NOMO-1 (cell line): ENCODE results near the gene IFNA14.
"Not testable (repeated sequence)": the region's sequence is repeated elsewhere in the genome, so short reads cannot be mapped to it uniquely, and the experiment has no call there.

Experiments used
- DNase-seq, 2 experiments: peaks; one replicate each; lab custom pipeline; 2025; ENCODE audit not compliant: unreplicated experiment in 2 of 2; lab: John Stamatoyannopoulos, UW

Gene IFNA14

DNA sequence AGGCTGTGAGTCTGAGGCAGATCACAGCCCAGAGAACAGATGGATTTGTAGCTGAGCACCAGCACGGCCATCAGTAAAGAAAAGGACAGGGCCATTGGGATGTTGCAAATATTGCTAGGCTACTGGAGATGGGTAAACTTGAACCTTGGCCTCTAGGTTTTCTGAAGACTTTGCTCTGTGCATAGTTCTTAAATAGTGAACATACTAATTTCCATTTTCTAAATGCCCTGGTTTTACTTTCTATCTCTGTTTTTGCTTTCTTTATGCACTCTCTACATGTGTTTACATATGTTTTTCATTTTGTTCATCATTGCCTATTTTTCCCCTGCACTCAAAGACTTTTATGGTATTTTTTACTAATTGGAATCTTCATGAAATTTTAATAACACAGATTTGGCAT lies 22.6 kb downstream of the IFNA14 start, which contains the start of gene IFNA16:
Gene IFNA16, minus strand, starts transcription at position 101 of the 400 bp plus-strand sequence. Its CDS starts 6 bp downstream, at position 95.
- DNase-seq: not testable (repeated sequence)

DNA sequence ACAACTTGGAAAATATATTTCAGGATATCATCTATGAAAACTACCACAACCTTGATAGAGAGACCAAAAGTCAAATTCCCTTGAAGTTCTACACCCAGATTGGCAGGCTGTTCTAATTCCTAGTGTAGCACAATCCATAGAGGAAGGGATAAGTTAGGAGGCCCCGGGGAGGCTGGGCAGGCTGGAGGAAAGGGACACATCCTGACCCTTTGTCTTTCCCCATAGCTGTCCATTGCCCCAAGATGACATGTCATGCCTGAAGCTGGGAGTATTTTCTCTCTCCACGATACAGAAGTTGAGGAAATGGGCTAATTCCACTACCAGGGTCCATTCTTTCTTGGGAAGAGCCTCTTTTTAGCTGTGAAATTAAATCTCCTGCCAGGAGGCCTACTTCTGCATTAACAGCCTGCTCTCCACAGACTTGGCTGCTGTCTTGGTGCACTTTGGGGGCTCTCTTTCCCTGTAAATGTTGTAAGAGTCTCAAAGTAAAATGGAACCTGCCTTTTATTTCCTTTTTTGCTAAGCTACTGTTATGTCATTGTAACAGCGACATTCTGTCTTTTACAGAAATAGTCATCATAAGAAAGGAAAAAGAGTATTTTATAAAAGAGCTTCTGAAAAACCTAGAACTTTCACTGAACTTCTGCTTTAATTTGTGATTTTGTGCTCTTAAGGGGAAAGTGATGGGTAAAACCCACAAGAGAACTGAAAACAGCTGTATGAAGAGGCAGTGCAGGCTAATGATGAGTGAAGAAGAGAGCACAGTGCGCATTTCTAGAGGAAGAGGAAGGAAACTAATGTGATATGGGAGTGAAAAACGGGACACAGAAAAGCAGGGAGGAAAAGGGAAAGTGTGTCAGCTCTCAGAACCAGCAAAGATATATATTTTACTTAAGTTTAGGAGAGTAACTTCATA lies 26.1 kb downstream of the IFNA14 start:
- DNase-seq: not testable (repeated sequence)

DNA sequence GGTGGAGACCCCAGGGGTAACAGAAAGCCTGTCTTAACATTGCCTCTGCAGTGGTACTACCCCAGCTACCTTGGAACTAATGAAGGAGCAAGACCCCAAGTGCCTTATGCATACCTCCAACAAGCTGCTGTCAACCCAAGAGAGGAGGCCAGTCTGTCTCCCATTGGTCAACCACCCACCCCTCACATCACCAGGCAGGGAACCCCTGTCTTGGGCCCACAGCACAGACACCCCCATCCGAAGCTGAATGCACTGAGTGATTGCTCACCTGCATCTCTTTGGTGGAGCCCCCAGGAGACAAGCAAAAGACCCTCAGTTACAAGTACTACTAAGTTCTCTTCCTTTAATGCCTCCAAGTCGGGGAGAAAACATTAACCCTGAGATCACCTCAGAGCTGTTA lies 27.6 kb downstream of the IFNA14 start:
- DNase-seq: not testable (repeated sequence)

DNA sequence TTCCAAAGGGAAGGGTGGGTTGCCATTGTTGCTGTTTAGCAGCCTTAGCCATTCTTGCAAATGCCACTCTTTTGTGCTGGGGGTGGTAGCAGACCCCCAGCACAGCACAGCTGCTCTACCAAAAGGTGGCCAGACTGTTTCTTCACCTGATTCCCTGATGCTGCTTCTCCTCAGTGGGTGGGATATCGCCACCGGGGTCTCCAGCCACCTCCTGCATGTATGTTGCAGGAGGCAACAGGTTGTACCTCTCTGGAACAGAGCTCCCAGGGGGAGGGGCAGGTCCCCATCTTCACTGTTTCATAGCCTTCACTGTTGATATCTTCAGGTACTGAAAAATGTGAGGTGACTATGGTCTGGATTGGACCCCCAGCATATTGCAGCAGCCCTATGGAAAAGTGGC lies 29.0 kb downstream of the IFNA14 start:
- DNase-seq: not testable (repeated sequence)

DNA sequence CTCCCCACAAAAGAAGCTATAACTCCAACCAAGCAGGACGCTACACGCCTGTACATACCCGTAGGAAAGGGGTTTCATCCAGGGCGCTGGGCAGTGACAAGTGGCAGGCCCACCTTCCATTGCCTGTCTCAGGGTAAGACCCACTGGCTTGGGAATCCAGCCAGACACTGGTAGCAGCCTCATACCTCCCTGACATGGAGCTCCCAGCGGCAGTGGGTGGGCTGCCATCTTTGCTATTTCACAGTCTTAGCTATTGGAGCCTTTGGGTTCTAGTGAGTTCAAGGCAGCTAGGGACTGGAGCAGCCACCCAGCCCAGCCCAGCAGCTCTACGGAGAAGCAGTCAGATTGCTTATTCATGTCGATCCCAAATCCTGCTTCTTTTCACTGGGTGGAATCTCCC lies 29.5 kb downstream of the IFNA14 start:
- no peak for DNase-seq

DNA sequence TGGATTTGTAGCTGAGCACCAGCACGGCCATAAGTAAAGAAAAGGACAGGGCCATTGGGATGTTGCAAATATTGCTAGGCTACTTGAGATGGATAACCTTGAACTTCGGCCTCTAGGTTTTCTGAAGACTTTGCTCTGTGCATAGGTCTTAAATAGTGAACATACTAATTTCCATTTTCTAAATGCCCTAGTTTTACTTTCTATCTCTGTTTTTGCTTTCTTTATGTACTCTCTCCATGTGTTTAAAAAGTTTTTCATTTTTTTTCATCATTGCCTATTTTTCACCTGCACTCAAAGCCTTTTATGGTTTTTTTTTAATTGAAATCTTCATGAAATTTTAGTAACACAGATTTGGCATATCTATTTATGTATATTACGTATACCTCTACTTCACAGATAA lies 32.8 kb downstream of the IFNA14 start, which contains the start of gene IFNA10:
Gene IFNA10, minus strand, starts transcription at position 101 of the 400 bp plus-strand sequence. Its CDS starts 46 bp downstream, at position 55.
- DNase-seq: not testable (repeated sequence)

DNA sequence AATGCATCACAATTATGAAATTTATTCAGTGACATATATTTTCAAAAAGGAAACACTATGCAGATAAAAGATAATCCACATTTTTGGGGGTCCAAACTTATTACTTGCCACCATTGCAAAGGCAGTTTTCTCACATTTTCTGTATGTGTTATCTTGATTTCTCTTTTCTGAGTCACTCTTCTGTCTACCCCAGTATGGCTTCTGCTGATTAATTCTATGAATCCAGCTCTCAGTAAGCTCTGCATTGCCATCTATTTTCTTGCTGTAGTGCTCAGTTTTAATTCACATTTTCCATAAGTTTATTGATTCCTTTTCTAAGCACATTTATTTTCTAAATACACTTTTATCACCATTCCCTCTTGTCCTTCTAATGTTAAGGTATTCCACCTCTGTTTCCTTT lies 34.6 kb downstream of the IFNA14 start:
- DNase-seq: no peak

DNA sequence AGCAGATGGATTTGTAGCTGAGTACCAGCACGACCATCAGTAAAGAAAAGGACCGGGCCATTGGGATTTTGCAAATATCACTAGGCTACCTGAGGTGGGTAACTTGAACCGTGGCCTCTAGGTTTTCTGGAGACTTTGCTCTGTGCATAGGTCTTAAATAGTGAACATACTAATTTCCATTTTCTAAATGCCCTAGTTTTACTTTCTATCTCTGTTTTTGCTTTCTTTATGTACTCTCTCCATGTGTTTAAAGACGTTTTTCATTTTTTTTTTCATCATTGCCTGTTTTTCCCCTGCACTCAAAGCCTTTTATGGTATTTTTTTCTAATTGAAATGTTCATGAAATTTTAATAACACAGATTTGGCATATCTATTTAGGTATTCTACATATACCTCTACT lies 37.7 kb downstream of the IFNA14 start, which contains the start of gene IFNA7:
Gene IFNA7, minus strand, starts transcription at position 101 of the 400 bp plus-strand sequence. Its CDS starts 40 bp downstream, at position 61.
- not testable (repeated sequence) for DNase-seq

DNA sequence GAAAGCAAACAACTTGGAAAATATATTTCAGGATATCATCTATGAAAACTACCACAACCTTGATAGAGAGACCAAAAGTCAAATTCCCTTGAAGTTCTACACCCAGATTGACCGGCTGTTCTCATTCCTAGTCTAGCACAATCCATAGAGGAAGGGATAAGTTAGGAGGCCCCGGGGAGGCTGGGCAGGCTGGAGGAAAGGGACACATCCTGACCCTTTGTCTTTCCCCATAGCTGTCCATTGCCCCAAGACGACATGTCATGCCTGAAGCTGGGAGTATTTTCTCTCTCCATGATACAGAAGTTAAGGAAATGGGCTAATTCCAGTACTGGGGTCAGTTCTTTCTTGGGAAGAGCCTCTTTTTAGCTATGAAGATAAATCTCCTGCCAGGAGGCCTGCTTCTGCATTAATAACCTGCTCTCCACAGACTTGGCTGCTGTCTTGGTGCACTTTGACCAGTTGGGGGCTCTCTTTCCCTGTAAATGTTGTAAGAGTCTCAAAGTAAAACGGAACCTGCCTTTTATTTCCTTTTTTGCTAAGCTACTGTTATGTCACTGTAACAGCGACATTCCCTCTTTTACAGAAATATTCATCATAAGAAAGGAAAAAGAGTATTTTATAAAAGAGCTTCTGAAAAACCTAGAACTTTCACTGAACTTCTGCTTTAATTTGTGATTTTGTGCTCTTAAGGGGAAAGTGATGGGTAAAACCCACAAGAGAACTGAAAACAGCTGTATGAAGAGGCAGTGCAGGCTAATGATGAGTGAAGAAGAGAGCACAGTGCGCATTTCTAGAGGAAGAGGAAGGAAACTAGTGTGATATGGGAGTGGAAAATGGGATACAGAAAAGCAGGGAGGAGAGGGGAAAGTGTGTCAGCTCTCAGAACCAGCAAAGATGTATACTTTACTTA lies 44.7 kb downstream of the IFNA14 start:
- DNase-seq: not testable (repeated sequence)
